ENCODE measurements around the gene DCTN4.

GRCh38 chr5:150791536-150791935, 32.7 kb upstream of the DCTN4 start:
- TF ChIP-seq CTCF (IDR thresholded peaks at IDR 0.05), result no peak
- no peak for TF ChIP-seq POLR2AphosphoS5 (IDR thresholded peaks at IDR 0.05)
- TF ChIP-seq POLR2A (IDR thresholded peaks at IDR 0.05), result no peak
- TF ChIP-seq EP300 (IDR thresholded peaks at IDR 0.05; ENCODE audit: low read depth), result no peak

Data from transverse colon (tissue), 4 donors.